GM12874 (cell line): ENCODE results near the gene KIF1B.
A peak's percentile ranks its signal among the peaks of the same experiment; 100 is the strongest.

Experiments used
- CTCF ChIP-seq: IDR thresholded peaks from 2 replicates; pipeline ENCODE4 v1.5.1; 2011; ENCODE audit warnings: low read depth, mild to moderate bottlenecking, control low read depth, low read length, moderate library complexity; ENCODE audit not compliant: insufficient read depth

The KIF1B gene

DNA sequence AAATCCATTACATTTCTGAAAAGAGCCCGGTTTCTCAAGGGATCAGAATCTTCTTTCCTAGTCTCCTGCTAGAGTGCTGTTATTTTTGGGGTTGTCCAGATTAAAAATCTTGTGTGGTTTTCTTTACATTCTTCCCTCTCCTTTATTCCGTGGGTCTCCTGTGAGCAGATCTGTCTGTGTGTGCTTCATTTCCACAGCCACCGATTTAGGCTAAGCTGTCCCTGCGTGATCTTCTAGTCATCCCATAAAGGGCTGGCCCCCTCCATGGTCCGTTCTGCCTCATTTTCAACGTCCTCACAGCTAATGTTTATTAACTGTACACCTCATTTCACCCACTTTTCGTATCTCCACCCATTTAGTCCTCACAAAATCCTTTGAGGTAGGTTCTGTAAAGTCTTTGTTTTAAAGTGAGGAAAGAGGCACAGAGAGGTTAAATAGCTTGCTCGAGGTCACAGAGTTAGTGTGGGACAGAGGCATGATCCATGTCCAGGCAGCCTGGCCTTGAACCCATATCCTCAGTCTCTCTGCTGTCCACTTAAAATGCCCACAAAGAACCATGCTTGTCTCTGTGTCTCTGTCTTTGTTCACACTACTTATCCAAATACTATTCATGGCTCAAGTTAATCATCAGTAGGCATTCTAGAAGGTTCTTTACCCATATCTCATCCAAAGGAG is 38.2 kb upstream of the KIF1B start:
- TF ChIP-seq CTCF: no peak

DNA sequence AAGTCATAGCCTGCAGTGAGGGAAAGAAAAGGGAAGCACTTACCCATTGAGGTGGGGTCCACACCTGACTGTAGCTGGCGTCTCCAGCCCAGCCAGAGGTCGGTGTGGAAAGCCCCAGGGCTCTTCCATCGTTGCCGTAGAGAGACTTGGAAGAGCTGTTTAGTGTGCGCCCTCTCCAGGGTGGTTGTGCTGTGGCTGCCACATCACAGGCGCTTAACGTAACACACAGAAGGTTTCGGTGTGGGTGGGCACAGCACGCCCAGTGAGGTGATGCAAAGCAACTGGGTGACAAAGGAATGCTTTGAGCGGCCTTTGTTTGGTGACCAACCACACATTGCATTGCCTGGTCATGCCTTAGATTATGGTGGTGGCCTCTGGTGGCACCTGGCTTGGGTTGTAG is 36.8 kb upstream of the KIF1B start:
- TF ChIP-seq CTCF: 0 out of 2 replicates have a peak, but pooled peaks have one; percentile 14

DNA sequence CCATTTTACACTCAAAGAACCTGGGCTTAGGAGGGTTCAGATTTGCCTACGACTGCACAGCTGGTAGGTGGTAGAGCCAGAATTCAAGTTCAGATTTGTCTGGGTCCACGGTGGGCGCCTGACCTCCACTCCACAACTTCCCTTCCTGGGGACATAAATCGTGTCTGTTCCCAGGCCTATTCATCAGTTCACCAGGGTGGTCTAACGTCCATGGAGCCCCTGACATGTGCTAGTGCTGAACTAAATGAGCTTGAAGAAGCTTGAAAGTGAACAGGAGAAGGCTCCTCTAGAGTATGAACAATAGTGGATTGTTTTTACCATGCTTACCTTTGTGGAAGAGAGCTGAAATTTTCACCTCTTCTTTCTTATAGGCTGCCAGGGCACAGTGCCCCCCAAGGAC is 32.5 kb upstream of the KIF1B start:
- no peak for TF ChIP-seq CTCF

DNA sequence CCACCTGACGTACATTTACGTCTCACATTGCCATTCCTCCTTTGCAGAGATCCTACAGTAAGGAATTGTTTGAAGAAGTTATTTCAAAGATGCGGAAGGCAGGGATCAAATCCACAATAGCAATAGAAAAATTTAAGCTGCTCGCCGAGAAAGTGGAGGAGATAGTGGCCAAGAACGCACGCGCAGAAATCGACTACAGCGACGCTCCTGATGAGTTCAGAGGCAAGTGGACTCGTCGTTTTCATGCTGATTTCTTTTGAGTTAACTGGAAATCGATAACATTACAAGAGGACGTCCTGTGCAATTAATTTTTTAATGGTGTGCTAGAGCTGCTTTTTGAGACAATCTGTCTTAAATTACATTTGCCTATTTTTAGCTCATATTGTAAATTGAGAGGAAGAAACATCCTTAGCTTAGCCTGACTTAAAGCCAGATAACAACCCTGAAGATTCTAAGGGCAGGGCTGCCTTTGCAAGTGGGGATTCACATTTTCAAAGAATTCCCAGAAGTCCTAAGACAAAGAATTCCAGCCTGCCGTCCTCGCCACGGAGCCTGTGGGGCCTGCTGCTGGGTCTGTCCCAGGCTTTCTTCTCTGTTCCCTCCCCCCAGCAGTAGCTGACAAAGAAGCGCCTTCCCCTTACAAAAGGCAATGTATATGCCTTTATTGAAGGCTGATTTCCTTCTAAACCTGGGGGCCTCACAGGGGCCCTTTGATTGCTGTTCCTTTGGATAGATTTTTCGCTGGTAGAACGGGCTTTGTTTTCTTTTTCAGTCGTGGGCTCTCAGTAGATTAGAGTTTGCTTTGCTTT is 31.6 kb upstream of the KIF1B start:
- TF ChIP-seq CTCF: no peak

DNA sequence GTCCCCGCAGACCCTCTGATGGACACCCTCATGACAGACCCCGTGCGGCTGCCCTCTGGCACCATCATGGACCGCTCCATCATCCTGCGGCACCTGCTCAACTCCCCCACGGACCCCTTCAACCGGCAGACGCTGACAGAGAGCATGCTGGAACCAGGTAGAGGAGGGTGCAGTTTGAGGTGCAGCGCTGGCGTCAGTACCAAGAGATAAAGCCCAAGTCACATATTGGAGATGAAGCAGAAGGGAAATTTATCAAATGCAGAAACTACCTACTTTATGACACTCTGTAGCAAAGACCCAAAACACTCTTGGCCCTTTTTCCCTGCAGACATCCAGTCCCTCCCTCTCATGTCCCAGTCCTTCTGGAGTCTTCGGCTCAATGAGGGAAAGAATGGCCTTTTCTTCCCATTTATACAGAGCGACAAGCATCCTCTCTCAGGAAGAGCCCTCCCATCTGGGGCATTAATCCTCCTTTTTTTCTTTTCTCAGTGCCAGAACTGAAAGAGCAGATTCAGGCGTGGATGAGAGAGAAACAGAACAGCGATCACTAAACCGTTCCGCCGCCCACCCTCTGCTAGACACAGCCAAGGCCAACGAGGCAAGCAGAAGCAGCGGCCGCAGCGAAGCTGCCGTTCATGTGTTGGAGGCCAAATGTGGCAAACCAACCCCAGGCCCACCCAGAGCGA is 30.8 kb upstream of the KIF1B start:
- no peak for TF ChIP-seq CTCF

DNA sequence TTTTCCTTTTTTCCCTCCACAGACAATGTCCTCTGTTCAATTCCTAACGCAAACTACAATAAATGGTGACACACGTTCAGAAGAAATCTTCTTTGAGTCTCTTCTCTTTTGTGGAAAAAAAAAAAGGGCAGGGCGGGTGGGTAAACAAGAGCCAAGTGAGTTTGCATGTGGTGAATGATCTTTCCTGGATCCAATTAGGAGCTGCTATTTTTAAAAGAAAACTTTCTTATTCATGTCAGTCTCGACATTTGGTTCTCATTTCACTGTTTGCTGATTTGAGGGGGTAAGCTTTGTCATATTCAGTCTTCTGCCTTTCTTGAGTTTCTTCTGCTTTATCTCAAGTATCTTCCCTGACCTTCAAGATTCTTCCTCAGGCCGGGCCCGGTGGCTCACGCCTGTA is 29.2 kb upstream of the KIF1B start:
- no peak for TF ChIP-seq CTCF

DNA sequence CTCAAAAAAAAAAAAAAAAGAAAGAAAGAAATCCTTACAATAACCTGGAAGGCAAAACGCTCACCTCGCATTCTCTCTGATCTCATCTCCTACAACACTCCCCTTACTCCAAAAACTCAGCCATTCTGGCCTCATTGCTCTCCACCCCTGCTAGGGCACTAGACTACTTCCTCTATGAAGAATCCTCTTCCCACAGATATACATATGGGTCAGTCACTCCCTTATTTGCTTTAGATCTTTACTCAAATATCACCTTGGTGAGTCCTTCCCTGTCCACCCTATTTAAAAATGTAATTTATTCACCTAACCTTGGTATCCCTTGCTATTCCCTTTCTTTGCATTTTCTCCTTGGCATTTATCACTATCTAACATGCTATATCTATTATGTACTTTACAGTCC is 24.6 kb upstream of the KIF1B start:
- no peak for TF ChIP-seq CTCF
